GM19467 (cell line): ENCODE data around the gene RPUSD1.
"Not testable (repeated sequence)": the region's sequence is repeated elsewhere in the genome, so short reads cannot be mapped to it uniquely, and the experiment has no call there.

Experiments used
- ATAC-seq: cut with Tn5 transposase; IDR thresholded peaks from one replicate; pipeline ENCODE4 v1.9.1; 2021; ENCODE audit warnings: mild to moderate bottlenecking, moderate library complexity; ENCODE audit not compliant: unreplicated experiment

The RPUSD1 gene

DNA sequence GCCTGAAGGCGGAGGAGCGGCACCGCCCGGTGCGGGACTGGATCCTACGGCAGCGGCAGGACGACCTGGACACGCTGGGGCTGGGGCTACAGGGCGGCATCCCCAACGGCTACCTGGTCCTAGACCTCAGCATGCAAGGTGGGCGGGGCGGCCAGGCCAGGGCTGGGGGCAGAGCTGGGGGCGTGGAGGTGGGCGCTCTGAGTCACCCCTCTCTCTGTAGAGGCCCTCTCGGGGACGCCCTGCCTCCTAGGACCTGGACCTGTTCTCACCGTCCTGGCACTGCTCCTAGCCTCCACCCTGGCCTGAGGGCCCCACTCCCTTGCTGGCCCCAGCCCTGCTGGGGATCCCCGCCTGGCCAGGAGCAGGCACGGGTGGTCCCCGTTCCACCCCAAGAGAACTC lies 19.8 kb downstream of the RPUSD1 start:
- ATAC-seq = no peak

DNA sequence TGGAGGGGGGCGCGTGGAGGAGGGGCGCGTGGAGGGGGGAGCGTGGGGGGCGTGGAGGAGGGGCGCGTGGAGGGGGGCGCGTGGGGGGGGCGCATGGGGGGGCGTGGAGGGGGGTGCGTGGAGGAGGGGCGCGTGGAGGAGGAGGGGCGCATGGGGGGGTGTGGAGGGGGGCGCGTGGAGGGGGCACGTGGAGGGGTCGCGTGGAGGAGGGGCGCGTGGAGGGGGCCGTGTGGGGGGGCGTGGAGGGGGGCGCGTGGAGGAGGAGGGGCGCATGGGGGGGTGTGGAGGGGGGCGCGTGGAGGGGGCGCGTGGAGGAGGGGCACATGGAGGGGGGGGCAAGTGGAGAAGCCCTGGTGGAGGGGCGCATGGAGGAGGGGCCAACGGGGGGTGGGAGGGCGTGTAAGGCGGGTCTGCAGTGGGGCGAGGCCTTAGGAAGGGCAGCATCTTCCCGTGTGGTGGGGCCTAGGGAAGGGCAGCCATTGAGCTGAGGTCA lies 20.4 kb downstream of the RPUSD1 start:
- ATAC-seq = no peak

DNA sequence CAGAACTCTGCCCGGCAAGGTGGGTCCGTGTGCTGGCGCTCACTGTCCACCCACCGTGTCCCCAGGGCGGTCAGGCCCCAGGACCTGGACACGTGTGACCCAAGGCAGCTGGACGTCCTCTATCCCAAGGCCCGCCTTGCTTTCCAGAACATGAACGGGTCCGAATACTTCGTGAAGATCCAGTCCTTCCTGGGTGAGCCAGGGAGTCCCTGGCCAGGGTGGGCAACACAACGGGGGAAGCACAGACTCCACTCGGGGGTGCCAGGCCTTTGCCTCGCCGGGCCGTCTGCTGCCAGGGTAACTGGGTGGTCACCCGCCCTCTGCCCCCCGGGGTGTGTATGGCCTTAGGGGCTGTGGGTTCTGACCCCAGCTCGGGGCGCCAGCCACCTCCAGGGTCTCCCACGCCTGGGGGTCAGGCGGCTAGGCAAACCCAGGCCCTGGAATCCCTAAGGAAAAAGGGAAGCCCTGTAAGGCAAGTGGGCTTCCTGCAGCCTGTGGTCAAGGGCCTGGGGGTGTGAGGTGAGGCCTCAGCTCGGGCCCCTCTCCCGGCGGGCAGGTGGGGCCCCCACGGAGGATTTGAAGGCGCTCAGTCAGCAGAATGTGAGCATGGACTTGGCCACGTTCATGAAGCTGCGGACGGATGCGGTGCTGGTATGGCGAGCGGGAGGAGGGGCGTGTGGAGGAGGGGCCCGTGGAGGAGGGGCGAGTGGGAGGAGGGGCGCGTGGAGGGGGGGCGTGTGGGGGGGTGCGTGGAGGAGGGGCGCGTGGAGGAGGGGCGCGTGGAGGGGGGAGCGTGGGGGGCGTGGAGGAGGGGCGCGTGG lies 21.2 kb downstream of the RPUSD1 start:
- ATAC-seq = no peak

DNA sequence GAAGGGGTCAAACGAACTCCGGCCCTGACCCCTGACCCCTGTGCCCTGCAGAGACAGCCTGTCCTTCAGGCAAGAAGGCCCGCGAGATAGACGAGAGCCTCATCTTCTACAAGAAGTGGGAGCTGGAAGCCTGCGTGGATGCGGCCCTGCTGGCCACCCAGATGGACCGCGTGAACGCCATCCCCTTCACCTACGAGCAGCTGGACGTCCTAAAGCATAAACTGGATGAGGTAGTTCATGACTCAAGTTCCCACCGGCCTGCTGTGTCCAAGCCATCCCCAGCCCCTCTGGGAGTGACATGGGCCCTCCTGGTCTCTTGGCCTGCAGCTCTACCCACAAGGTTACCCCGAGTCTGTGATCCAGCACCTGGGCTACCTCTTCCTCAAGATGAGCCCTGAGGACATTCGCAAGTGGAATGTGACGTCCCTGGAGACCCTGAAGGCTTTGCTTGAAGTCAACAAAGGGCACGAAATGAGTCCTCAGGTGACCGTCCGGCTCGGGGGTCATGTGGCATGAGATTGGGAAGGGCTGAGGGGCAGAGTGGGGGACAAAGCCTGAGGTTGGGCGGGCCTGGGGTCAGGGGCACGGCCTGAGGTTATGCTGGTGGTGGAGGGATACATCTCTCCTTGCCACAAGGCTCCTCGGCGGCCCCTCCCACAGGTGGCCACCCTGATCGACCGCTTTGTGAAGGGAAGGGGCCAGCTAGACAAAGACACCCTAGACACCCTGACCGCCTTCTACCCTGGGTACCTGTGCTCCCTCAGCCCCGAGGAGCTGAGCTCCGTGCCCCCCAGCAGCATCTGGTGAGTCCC lies 22.0 kb downstream of the RPUSD1 start:
- ATAC-seq = no peak

DNA sequence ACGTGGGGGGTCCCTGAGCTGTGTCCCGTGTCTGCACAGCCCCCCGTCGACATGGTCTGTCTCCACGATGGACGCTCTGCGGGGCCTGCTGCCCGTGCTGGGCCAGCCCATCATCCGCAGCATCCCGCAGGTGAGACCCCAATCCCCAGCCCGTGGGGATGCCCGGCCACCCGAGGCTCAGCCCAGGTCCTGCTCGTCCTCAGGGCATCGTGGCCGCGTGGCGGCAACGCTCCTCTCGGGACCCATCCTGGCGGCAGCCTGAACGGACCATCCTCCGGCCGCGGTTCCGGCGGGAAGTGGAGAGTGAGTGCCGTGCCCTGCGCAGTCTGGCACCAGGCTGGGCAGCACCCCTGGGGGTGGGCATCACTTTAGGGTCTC lies 22.7 kb downstream of the RPUSD1 start:
- ATAC-seq = no peak

DNA sequence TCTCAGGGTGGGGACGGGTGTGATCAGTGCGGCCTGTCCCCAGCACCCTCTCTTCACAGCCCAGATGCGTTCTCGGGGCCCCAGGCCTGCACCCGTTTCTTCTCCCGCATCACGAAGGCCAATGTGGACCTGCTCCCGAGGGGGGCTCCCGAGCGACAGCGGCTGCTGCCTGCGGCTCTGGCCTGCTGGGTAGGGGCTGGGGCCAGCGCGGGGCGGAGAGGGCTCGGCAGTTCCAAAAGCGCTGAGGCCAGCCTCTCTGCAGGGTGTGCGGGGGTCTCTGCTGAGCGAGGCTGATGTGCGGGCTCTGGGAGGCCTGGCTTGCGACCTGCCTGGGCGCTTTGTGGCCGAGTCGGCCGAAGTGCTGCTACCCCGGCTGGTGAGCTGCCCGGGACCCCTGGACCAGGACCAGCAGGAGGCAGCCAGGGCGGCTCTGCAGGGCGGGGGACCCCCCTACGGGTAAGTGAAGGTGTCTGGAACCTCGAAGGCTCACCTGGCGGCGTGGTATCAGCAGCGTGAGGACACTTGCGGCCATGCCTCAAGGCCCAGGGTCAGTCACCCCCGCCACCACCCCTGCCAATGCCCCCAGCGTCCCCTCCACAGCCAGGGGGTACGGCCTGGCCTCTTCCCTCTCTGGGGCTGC lies 23.2 kb downstream of the RPUSD1 start:
- ATAC-seq = no peak

DNA sequence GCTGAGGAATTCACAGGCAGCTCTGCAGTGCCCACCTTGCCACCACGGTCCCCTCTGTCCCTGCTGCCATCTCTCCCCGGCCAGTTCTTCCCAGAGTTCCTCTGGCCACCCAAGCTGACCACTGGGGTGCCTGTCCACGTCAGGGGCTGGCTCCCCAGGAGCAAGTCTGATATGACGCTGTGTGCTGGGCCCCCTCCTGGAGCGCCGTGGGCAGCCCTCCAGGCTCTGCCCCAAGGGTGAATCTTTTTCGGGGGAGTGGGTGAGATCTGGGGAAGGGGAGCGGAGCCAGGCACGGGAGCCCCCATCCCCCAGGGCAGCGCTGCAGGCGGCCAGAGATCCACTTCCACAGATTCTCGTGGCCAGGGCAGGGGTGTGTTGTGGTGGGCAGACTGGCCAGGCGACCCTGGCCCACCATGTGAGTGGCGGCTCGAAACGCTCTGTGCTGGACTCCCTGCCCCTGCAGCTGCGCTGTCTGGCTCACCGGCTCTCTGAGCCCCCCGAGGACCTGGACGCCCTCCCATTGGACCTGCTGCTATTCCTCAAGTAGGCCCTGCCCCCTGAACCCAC lies 23.9 kb downstream of the RPUSD1 start:
- no peak for ATAC-seq

DNA sequence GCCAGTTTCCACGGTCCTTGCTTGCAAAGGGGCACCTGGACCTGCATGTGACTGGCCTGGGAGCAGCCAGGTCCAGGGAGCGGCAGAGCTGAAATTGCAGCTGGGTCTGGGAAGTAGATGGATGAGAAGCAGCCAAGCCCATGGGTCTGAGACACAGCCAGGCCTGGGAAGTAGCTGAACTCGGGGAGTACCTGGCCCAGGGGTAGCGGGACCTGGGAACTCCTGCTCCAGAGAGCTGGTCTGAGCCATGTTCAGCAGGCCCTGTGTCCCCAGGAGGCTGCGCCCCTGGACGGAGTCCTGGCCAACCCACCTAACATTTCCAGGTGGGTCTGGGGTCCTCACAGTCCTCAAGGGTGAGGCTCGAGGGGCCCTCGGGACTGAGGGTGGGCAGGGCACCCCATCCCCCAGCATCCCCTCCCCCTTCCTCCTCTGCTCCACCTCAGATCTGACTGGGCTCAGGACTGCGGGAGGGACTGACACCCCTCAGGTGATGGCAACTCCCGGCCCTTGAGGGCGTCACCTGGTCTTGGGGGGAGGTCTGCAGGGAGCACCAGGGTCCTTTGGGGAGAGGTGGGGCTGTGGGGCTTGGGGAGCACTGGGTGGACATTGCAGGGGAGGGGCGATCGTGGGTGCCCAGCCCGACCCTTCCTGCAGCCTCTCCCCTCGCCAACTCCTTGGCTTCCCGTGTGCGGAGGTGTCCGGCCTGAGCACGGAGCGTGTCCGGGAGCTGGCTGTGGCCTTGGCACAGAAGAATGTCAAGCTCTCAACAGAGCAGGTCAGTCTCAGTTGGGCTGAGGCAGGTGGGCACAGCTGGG lies 24.6 kb downstream of the RPUSD1 start:
- ATAC-seq = no peak

DNA sequence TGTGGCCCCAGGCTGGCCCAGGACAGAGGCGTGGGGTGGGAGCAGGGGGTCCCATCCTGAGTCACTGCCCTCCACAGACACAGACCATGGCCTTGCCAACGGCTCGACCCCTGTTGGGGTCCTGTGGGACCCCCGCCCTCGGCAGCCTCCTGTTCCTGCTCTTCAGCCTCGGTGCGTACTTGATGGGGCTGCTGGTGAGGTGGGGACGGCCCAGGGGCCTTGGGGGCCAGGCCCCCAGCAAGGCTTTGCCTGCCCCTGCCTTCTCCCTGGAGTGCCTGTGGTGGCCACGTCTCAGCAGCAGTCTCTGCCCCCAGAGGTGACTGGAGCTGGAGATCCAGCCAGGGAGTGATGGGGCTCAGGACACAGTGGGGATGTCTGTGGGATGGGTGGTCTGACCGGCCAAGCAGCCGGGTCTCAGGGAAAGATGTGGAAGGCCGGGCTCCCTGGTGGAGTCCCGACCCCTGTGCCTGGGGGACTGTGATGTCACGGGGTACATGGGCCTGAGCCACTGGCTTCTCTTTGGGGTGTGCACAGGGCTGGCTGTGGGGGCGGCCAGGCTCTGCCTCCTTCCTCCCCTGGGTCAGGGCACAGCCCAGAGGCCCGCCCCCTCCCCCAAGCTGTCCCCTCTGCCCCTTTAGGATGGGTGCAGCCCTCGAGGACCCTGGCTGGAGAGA lies 25.4 kb downstream of the RPUSD1 start:
- no peak for ATAC-seq

DNA sequence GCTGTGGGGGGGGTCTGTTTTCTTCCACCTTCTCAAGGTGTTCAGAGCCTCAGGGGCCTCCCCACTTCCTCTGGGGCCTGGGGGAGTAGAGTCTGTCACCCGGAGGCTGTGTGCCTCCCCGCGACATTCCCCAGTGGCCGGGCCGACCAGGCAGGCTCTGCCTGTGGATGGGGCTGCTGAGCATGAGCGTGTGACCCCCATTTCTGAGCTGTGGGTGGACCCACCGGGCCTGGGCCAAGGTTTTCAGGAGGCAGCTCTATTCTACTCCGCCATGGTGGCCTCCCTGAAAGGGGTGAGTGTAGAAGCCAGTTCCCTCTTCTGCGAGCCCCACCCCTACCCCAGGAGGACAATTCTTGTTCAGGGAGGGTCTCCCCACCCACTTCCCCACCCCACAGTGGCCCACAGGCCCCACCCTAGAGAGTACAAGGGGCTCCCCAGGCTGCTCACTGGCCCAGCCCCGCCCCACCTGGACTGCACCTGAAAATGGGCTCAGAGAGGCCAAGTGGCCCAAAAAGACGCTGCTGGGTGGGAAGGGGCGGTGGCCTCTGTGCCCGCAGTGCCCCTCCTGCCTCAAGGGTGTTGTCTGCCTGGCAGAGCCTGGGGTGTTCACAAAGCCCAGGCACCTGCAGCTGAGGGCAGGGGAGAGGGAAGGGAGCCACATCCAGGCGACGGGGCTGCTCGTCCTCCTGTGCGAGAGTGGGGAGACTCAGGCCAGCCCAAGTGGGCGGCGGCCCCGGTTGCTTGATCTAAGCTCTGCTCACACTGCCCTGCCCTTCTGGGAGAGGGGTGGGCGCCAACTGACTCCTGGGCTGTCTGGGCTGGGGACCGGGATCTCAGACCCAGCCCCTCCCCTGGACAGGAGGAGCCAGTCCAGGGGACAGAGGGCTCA lies 26.3 kb downstream of the RPUSD1 start:
- no peak for ATAC-seq

DNA sequence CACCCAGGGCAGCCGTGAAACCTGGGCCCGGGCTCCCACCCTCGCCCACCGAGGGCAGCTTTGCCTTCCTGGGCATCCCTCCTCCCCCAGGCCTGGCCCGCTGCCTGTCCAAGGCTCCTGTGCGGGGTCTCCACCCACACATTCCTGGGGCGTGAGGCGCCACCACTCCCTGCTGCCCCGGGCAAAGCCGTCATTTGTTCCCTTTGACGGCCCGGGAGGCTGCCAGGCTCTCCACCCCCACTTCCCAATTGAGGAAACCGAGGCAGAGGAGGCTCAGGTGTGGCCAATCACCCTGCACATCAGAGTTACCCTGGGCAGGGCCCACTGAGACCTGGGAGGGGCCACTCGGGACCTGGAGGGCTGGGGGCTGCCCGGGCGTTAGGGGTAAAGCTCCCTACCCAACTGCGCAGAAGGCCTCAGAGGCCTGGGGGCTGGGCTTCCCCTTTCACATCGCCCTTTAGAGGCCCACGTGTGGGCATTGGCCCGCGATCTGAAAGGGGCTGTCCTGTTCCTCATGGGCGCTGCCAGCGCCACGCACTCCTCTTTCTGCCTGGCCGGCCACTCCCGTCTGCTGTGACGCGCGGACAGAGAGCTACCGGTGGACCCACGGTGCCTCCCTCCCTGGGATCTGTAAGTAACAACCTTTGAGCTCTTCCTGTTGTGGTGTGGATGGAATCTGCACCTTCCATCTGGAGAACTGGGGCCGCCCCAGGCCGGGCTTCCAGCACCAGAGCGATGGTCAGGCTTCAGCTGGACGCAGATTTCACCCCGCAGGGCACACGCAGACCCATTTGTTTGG lies 27.4 kb downstream of the RPUSD1 start, which contains the start of gene MSLN:
MSLN (plus strand) TSS at position 190 of the 799 bp plus-strand sequence. CDS start 1,947 bp downstream, outside the sequence.
- ATAC-seq = no peak

DNA sequence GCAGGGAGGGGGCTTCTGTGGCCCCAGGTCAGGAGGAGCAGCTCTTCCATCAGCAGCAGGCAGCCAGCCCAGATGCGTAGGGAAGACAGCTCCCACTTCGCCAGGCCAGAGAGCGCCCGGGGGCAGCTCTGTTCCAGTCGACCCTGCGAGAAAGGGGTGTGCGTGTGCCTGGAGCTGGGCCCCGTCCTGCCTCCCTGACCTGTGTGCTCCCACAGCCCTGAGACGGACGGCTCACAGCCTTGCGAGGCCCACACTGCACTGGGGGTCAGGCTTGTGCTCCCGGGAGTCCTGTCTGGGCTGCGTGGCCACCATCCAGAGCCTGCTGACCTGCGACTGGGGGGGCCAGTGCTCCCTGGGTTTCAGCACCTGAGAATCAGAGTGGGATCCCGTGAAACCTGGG lies 28.1 kb downstream of the RPUSD1 start:
- ATAC-seq = no peak

DNA sequence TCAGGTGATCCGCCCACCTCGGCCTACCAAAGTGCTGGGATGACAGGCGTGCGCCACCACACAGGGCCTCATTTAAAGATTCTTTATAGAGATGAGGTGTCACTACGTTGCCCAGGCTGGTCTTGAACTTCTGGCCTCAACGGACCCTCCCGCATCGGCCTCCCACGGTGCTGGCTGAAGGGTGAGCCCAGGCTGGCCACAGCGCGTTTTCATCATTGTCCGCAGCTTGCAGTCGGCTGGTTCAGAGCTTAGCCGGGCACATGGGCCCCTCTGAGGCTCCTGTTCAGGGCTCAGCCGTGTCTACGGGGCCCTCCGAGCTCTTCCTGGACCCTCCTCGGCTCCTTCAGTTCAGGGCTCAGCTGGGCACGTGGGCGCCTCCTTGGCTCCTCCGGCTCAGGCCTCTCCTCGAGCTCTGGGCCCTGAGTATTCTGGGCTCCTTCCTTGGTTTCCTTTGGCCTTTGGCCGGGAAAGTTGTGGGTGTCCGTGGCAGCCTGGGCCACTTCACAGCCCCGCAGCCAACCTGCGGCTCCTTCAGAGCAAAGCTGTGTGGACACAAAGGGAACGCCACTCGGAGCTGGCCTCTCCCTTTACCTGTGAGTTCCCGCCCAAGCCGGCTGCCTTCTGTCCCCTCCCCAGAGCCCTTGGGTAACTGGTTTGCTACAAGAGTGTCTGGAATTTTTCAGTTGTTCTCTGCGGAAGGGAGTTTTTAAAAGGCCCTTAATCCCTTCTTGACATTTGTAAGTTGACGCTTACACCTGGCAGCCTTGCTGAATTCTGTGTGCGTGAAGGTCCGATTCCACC lies 28.9 kb downstream of the RPUSD1 start:
- ATAC-seq = no peak

DNA sequence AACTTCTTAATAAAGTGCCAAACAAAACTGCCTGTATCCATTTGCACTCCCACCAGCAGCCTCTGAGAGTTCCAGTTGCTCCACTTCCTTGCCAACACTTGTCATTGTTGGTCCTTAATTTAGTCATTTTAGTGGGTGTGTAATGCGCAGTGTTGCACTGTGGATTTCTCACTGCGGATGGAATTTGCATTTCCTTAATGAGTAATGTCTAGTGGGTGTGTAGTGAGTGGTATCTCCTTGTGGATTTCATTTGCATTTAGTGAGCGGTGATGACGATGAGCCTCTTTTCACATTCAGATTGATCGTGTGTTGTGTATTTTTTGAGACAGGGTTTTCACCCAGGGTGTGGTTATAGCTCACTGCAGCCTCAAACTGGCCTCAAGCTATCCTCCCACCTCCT lies 31.8 kb downstream of the RPUSD1 start:
- ATAC-seq = no peak

DNA sequence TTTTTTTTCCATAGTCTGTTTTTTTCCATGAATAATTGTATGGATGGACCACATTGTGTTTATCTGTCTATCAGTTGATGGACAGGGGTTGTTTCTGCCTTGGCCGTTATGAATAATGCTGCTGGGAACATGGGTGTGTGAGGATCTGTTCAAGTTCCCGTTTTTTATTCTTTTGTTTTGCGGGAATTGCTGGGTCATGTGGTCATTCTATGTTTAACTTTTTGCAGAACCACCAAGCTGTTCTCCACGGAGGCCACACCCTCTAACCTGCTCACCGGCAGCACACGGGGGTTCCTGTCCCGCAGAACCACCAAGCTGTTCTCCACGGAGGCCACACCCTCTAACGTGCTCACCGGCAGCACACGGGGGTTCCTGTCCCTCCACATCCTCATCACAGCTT lies 33.5 kb downstream of the RPUSD1 start:
- ATAC-seq = no peak

DNA sequence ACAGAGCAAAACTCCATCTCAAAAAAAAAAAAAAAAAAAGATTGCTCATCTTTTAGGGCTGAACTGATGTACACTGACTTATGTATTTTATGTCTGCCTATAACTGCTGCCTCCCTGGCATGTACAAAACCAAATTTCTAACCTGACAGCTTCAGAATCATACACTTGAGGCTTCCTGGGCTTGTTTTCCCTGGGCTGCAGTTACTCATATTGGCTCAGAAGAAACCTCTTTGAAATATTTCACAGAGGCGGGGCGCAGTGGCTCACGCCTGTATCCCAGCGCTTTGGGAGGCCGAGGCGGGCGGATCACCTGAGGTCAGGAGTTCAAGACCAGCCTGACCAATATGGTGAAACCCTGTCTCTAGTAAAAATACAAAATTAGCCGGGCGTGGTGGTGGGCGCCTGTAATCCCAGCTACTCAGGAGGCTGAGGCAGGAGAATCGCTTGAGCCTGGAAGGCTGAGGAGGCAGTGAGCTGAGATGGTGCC lies 34.0 kb downstream of the RPUSD1 start:
- ATAC-seq = not testable (repeated sequence)

DNA sequence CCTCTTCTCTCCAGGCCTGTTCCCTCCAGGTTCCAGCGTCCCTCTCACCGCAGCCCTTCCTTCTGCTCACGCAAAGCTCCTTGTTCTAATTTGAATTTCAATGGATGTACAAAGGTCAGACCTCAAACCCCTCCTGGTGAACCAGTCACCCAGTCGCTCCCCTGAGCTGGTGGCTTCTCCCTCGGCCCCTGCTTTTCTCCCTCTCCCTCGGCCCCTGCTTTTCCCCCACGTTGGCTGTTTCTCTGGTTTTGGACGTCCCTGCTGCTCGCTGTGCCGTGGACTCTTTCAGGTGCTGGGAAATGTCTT lies 36.2 kb downstream of the RPUSD1 start:
- no peak for ATAC-seq
